Chondrocyte (in vitro differentiated cells): ENCODE data around the gene HSCB. TPM values are rescaled to one million over a fixed set of nuclear protein-coding genes. Genes with fewer than 3 reads are reported as not detected.
A peak's percentile ranks its signal among the peaks of the same experiment; 100 is the strongest.

Experiments used
- DNase-seq: peaks from one replicate; pipeline ENCODE4 v3.0.0; 2021; ENCODE audit warnings: mixed read lengths, low spot score
- H3K27ac Mint-ChIP-seq: one replicate; pipeline ENCODE4 v1.8.0; 2021; ENCODE audit warnings: mild to moderate bottlenecking, moderate library complexity, mixed read lengths; ENCODE audit not compliant: unreplicated experiment
- H3K27me3 Mint-ChIP-seq: 2 replicates; pipeline ENCODE4 v1.8.0; 2021; ENCODE audit warnings: low read depth, mixed read lengths
- H3K36me3 Mint-ChIP-seq: 2 replicates; pipeline ENCODE4 v1.8.0; 2021; ENCODE audit warnings: low read depth, mixed read lengths
- H3K4me1 Mint-ChIP-seq: 2 replicates; pipeline ENCODE4 v1.8.0; 2021; ENCODE audit warnings: low read depth, mild to moderate bottlenecking, mixed read lengths
- H3K4me3 Mint-ChIP-seq: one replicate; pipeline ENCODE4 v1.8.0; 2021; ENCODE audit warnings: mild to moderate bottlenecking, moderate library complexity, mixed read lengths; ENCODE audit not compliant: unreplicated experiment
- H3K9me3 Mint-ChIP-seq: 2 replicates; pipeline ENCODE4 v1.8.0; 2021; ENCODE audit warnings: low read depth, mixed read lengths
- CTCF ChIP-seq: fragments of 200-600 bp; sonication (generic); IDR thresholded peaks from 2 replicates; pipeline ENCODE4 v1.5.0; 2021; ENCODE audit warnings: antibody characterized with exemption, mild to moderate bottlenecking, moderate library complexity
- total RNA-seq: library from RNA; stranded (reverse); gene quantifications from 3 replicates; pipeline ENCODE4 v1.2.1, GENCODE V29; 2021

HSCB gene
- total RNA-seq, 1 donor from 2014 or later = 9.8 TPM

- DNase-seq = no peak
- Mint-ChIP-seq H3K27me3 (no peaks in the 10 kb centered on the region), H3K36me3 (peaks cover 33% of the 10 kb centered on the region), H3K27ac (peak overlapping the region; percentile 63), H3K9me3 (no peaks in the 10 kb centered on the region), H3K4me3 (no peak overlapping the region), H3K4me1 (peaks cover 29% of the 10 kb centered on the region)
- TF ChIP-seq CTCF = no peak
Observed at GRCh38 chr22:28792491-28793383, 50.9 kb downstream of the HSCB start.

- peak overlapping the region; percentile 11 for H3K27ac Mint-ChIP-seq
- H3K27me3 Mint-ChIP-seq = no peaks in the 10 kb centered on the region
- no peaks in the 10 kb centered on the region for H3K9me3 Mint-ChIP-seq
- TF ChIP-seq CTCF = no peak
- H3K36me3 Mint-ChIP-seq = peaks cover 41% of the 10 kb centered on the region
- H3K4me1 Mint-ChIP-seq = peaks cover 42% of the 10 kb centered on the region
- DNase-seq = no peak
- no peak overlapping the region for H3K4me3 Mint-ChIP-seq
Observed at GRCh38 chr22:28793976-28794584, 52.2 kb downstream of the HSCB start.

GRCh38 chr22:28795071-28795693 lies 53.3 kb downstream of the HSCB start:
- no peak for TF ChIP-seq CTCF
- H3K9me3 Mint-ChIP-seq = no peaks in the 10 kb centered on the region
- peaks cover 47% of the 10 kb centered on the region for H3K36me3 Mint-ChIP-seq
- peaks cover 44% of the 10 kb centered on the region for H3K4me1 Mint-ChIP-seq
- DNase-seq = no peak
- H3K27ac Mint-ChIP-seq = peak overlapping the region; percentile 51
- H3K27me3 Mint-ChIP-seq = no peaks in the 10 kb centered on the region
- H3K4me3 Mint-ChIP-seq = no peak overlapping the region

GRCh38 chr22:28795932-28796856 lies 54.4 kb downstream of the HSCB start:
- Mint-ChIP-seq H3K9me3 (no peaks in the 10 kb centered on the region), H3K27me3 (no peaks in the 10 kb centered on the region), H3K27ac (peak overlapping the region; percentile 66)

More at GRCh38 chr22:28795932-28796856, 54.4 kb downstream of the HSCB start:
- Mint-ChIP-seq H3K36me3 (peaks cover 47% of the 10 kb centered on the region), H3K4me1 (peaks cover 51% of the 10 kb centered on the region), H3K4me3 (peak overlapping the region; percentile 85)
- TF ChIP-seq CTCF = no peak
- no peak for DNase-seq
